H9 (cell line): ENCODE results near the gene ASPG. TPM values are rescaled to one million over a fixed set of nuclear protein-coding genes. Genes with fewer than 3 reads are reported as not detected.

Experiments
- DNase-seq: peaks from one replicate; pipeline ENCODE4 v3.0.0-alpha.2; 2017
- H2AFZ ChIP-seq: one replicate; pipeline ENCODE4 v1.6.1; 2013; ENCODE audit warnings: mild to moderate bottlenecking, low read length, control low read depth, moderate library complexity
- H2AK5ac ChIP-seq: 2 replicates; pipeline ENCODE4 v1.6.1; 2013; ENCODE audit warnings: low read length, control low read depth, mixed read lengths; ENCODE audit not compliant: insufficient read length
- H2BK120ac ChIP-seq: one replicate; pipeline ENCODE4 v1.6.1; 2013; ENCODE audit warnings: low read depth, mild to moderate bottlenecking, low read length, control low read depth, inconsistent platforms; ENCODE audit not compliant: poor library complexity, severe bottlenecking
- H2BK12ac ChIP-seq: 2 replicates; pipeline ENCODE4 v1.6.1; 2013; ENCODE audit warnings: low read length, control low read depth, mixed read lengths, low read depth; ENCODE audit not compliant: insufficient read length
- H2BK15ac ChIP-seq: 2 replicates; pipeline ENCODE4 v1.6.1; 2013; ENCODE audit warnings: low read depth, low read length, control low read depth
- H2BK20ac ChIP-seq: one replicate; pipeline ENCODE4 v1.6.1; 2013; ENCODE audit warnings: low read depth, mild to moderate bottlenecking, low read length, control low read depth, inconsistent platforms; ENCODE audit not compliant: poor library complexity, severe bottlenecking
- H2BK5ac ChIP-seq: 2 replicates; pipeline ENCODE4 v1.6.1; 2013; ENCODE audit warnings: low read length, control low read depth, mixed read lengths; ENCODE audit not compliant: insufficient read length
- H3K14ac ChIP-seq: 2 replicates; pipeline ENCODE4 v1.6.1; 2013; ENCODE audit warnings: low read length, control low read depth; ENCODE audit not compliant: insufficient read depth
- H3K18ac ChIP-seq: 2 replicates; pipeline ENCODE4 v1.6.1; 2013; ENCODE audit warnings: low read depth, mild to moderate bottlenecking, mixed read lengths, low read length, control low read depth; ENCODE audit not compliant: insufficient read length
- H3K23ac ChIP-seq: 2 replicates; pipeline ENCODE4 v1.6.1; 2013; ENCODE audit warnings: low read length, control low read depth, mixed read lengths, low read depth; ENCODE audit not compliant: insufficient read length
- H3K23me2 ChIP-seq: 2 replicates; pipeline ENCODE4 v1.6.1; 2013; ENCODE audit warnings: low read depth, mild to moderate bottlenecking, mixed read lengths, low read length, control low read depth; ENCODE audit not compliant: insufficient read length, poor library complexity, severe bottlenecking
- H3K27ac ChIP-seq: 2 replicates; pipeline ENCODE4 v1.5.1; 2013; ENCODE audit warnings: low read length, control low read depth, mixed read lengths, low read depth; ENCODE audit not compliant: insufficient read length
- H3K27me3 ChIP-seq: 2 replicates; pipeline ENCODE4 v1.6.1; 2013; ENCODE audit warnings: low read length, control low read depth, inconsistent platforms; ENCODE audit not compliant: insufficient read depth
- H3K4ac ChIP-seq: 2 replicates; pipeline ENCODE4 v1.6.1; 2013; ENCODE audit warnings: low read depth, mild to moderate bottlenecking, control low read depth, inconsistent platforms, low read length, moderate library complexity
- H3K4me1 ChIP-seq: 2 replicates; pipeline ENCODE4 v1.6.1; 2013; ENCODE audit warnings: low read length, control low read depth, inconsistent platforms; ENCODE audit not compliant: insufficient read depth
- H3K4me2 ChIP-seq: 2 replicates; pipeline ENCODE4 v1.6.1; 2013; ENCODE audit warnings: low read length, control low read depth, mixed read lengths; ENCODE audit not compliant: insufficient read length, insufficient read depth
- H3K56ac ChIP-seq: 2 replicates; pipeline ENCODE4 v1.6.1; 2013; ENCODE audit warnings: low read depth, mild to moderate bottlenecking, mixed read lengths, low read length, control low read depth; ENCODE audit not compliant: insufficient read length
- H3K79me1 ChIP-seq: 2 replicates; pipeline ENCODE4 v1.6.1; 2013; ENCODE audit warnings: low read depth, mild to moderate bottlenecking, moderate library complexity, low read length, control low read depth, inconsistent platforms; ENCODE audit not compliant: insufficient read depth, poor library complexity, severe bottlenecking
- H3K79me2 ChIP-seq: 2 replicates; pipeline ENCODE4 v1.6.1; 2013; ENCODE audit warnings: low read length, control low read depth, inconsistent platforms; ENCODE audit not compliant: insufficient read depth
- H3K9ac ChIP-seq: 2 replicates; pipeline ENCODE4 v1.6.1; 2013; ENCODE audit warnings: low read length, control low read depth, mixed read lengths; ENCODE audit not compliant: insufficient read length; ENCODE audit errors: extremely low read depth
- H3K9me3 ChIP-seq: one replicate; pipeline ENCODE4 v1.6.1; 2013; ENCODE audit warnings: low read depth, low read length, inconsistent platforms; ENCODE audit not compliant: control insufficient read depth
- H3T11ph ChIP-seq: one replicate; pipeline ENCODE4 v1.6.1; 2013; ENCODE audit warnings: mild to moderate bottlenecking, low read length, control low read depth, inconsistent platforms
- H4K20me1 ChIP-seq: one replicate; pipeline ENCODE4 v1.6.1; 2013; ENCODE audit not compliant: control insufficient read depth, insufficient read length, insufficient read depth
- H4K5ac ChIP-seq: 2 replicates; pipeline ENCODE4 v1.6.1; 2013; ENCODE audit warnings: low read depth, mild to moderate bottlenecking, mixed read lengths, low read length, control low read depth; ENCODE audit not compliant: insufficient read length
- H4K8ac ChIP-seq: replicated peaks from 2 replicates; pipeline ENCODE4 v1.6.1; 2013; ENCODE audit warnings: low read length, control low read depth, mixed read lengths, low read depth; ENCODE audit not compliant: insufficient read length
- H4K91ac ChIP-seq: 2 replicates; pipeline ENCODE4 v1.6.1; 2013; ENCODE audit warnings: low read depth, mild to moderate bottlenecking, moderate library complexity, mixed read lengths, low read length, control low read depth; ENCODE audit not compliant: insufficient read length
- H3K27ac Mint-ChIP-seq, 3 experiments: 2 replicates in 2 of 3; 3 replicates in 1 of 3; pipeline ENCODE4 v1.8.0; 2020 to 2021; ENCODE audit warnings: mixed read lengths in 3 of 3, mild to moderate bottlenecking in 1 of 3, moderate library complexity in 1 of 3
- H3K27me3 Mint-ChIP-seq: 2 replicates; pipeline ENCODE4 v1.8.0; 2021; ENCODE audit warnings: low read depth, mild to moderate bottlenecking, moderate library complexity, mixed read lengths
- H3K36me3 Mint-ChIP-seq, 3 experiments: 2 replicates in 2 of 3; 3 replicates in 1 of 3; pipeline ENCODE4 v1.8.0; 2020 to 2021; ENCODE audit warnings: low read depth in 3 of 3, mixed read lengths in 3 of 3; ENCODE audit not compliant: insufficient read depth in 1 of 3
- H3K4me1 Mint-ChIP-seq, 2 experiments: 2 replicates each; pipeline ENCODE4 v1.8.0; 2020; ENCODE audit warnings: mixed read lengths in 2 of 2
- H3K4me3 Mint-ChIP-seq, 2 experiments: 2 replicates in 1 of 2; 3 replicates in 1 of 2; pipeline ENCODE4 v1.8.0; 2020 to 2021; ENCODE audit warnings: mild to moderate bottlenecking in 2 of 2, mixed read lengths in 2 of 2, moderate library complexity in 1 of 2
- H3K9me3 Mint-ChIP-seq, 2 experiments: 2 replicates in 1 of 2; 3 replicates in 1 of 2; pipeline ENCODE4 v1.8.0; 2020; ENCODE audit warnings: mild to moderate bottlenecking in 2 of 2, mixed read lengths in 2 of 2, moderate library complexity in 1 of 2
- WGBS: extraction: QIAGEN DNeasy Blood & Tissue Kit; methylation state at CpG from one replicate; pipeline ENCODE4 v1.1.7; 2013; ENCODE audit warnings: missing lambda C conversion rate, low lambda C conversion rate, mixed read lengths; ENCODE audit not compliant: insufficient read length; ENCODE audit errors: extremely low coverage; 5-methylcytosine and 5-hydroxymethylcytosine counted together
- total RNA-seq: library from RNA; stranded (reverse); gene quantifications from 2 replicates; pipeline ENCODE4 v1.2.1, GENCODE V29; 2021
- TF ChIP-seq, protein P1 (sequence below): fragments of 200-600 bp; sonication (generic); conservative IDR thresholded peaks from 3 replicates; pipeline ENCODE4 v1.8.0; 2021; ENCODE audit warnings: antibody characterized with exemption, mild to moderate bottlenecking

The ASPG gene
- total RNA-seq, 1 experiment from 2014 or later = 0.33 TPM

DNA sequence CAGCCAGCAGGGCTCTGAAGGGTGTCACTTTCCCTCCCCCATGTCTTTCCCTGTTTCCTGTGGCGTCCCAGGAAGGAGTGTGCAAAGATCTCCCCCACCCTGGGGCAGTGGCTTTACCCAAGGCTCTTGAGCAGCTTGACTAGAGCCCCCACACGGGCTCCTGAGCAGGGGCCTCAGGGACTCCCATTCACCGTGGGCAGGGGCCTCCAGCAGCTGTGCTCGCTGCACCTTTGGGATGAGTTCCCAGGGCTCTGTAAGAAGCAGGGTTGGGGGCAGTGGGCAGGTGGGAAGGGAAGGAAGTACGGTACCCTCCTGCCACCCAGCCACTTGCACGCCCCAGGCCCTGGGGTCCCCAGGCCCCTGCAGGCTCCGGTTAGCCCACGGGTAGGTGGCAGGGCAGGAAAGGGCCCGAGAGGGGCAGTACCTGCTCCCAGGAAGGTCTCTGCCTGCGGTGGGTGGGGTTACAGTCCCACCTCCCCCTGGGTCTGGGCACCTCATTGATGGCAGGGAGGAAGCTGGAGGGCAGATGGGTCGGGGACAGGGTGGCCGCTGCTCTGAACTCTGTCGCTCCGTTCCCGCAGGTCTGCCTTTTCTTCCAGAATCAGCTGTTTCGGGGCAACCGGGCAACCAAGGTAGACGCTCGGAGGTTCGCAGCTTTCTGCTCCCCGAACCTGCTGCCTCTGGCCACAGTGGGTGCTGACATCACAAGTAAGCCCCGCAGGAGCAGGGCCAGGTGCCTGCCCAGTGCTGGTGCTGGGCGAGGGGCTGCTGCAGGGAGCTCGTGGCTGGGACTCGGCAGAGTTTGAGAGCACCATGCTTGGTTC is 13.0 kb downstream of the ASPG start:
- H3K18ac ChIP-seq = no peak overlapping the region
- no peak overlapping the region for H3K9ac ChIP-seq
- no peak overlapping the region for H2BK120ac ChIP-seq

More for the DNA sequence above, 13.0 kb downstream of the ASPG start:
- WGBS = no CpG with 5 or more reads among the region's 25 CpGs
- Histone ChIP-seq H3K4me2 (no peak overlapping the region), H3K79me2 (no peaks in the 10 kb centered on the region), H2AFZ (no peak overlapping the region), H3K27ac (no peak overlapping the region), H3K14ac (no peak overlapping the region; the same call in 1 of the 2 replicates), H2AK5ac (no peak overlapping the region), H3K4me1 (no peaks in the 10 kb centered on the region), H3K4ac (no peak overlapping the region), H3K27me3 (no peaks in the 10 kb centered on the region), H3K23ac (no peak overlapping the region), H4K5ac (no peak overlapping the region), H2BK20ac (no peak overlapping the region), H3T11ph (no peak overlapping the region), H4K91ac (no peak overlapping the region), H2BK12ac (no peak overlapping the region), H3K23me2 (no peaks in the 10 kb centered on the region), H4K8ac (no peak overlapping the region), H3K79me1 (no peaks in the 10 kb centered on the region), H4K20me1 (no peaks in the 10 kb centered on the region), H3K9me3 (no peaks in the 10 kb centered on the region), H2BK5ac (no peak overlapping the region), H3K56ac (no peak overlapping the region), H2BK15ac (no peak overlapping the region)
- no peaks in the 10 kb centered on the region for H3K36me3 Mint-ChIP-seq
- no peak overlapping the region for H3K4me3 Mint-ChIP-seq
- H3K27ac Mint-ChIP-seq = no peak overlapping the region
- H3K27me3 Mint-ChIP-seq = peaks cover 13% of the 10 kb centered on the region
- no peak for DNase-seq
- H3K4me1 Mint-ChIP-seq = peaks cover 6 to 8% of the 10 kb centered on the region in 2 experiments
- TF ChIP-seq, protein P1, sequence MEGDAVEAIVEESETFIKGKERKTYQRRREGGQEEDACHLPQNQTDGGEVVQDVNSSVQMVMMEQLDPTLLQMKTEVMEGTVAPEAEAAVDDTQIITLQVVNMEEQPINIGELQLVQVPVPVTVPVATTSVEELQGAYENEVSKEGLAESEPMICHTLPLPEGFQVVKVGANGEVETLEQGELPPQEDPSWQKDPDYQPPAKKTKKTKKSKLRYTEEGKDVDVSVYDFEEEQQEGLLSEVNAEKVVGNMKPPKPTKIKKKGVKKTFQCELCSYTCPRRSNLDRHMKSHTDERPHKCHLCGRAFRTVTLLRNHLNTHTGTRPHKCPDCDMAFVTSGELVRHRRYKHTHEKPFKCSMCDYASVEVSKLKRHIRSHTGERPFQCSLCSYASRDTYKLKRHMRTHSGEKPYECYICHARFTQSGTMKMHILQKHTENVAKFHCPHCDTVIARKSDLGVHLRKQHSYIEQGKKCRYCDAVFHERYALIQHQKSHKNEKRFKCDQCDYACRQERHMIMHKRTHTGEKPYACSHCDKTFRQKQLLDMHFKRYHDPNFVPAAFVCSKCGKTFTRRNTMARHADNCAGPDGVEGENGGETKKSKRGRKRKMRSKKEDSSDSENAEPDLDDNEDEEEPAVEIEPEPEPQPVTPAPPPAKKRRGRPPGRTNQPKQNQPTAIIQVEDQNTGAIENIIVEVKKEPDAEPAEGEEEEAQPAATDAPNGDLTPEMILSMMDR = no peak
- no peaks in the 10 kb centered on the region for H3K9me3 Mint-ChIP-seq
